OCI-LY1 (cell line): ENCODE measurements around the gene DDX24.

Source experiments
- H2AFZ ChIP-seq: fragments of 200-600 bp; sonication (generic), shearing (Covaris generic); 2 replicates; pipeline ENCODE4 v1.6.0; 2014; ENCODE audit warnings: antibody characterized with exemption, mild to moderate bottlenecking, low read length
- H3F3A ChIP-seq: fragments of 200-600 bp; sonication (generic), shearing (Covaris generic); 2 replicates; pipeline ENCODE4 v1.6.0; 2014; ENCODE audit warnings: mild to moderate bottlenecking, antibody characterized with exemption, low read length, moderate library complexity; ENCODE audit not compliant: insufficient read depth
- H3K27ac ChIP-seq: fragments of 200-600 bp; sonication (generic); 2 replicates; pipeline ENCODE4 v1.5.1; 2014; ENCODE audit warnings: low read length, mixed run types, mild to moderate bottlenecking, low read depth; ENCODE audit not compliant: poor library complexity, severe bottlenecking
- H3K27me3 ChIP-seq: fragments of 200-600 bp; sonication (generic); 2 replicates; pipeline ENCODE4 v1.6.0; 2014; ENCODE audit warnings: antibody characterized with exemption, mild to moderate bottlenecking, low read length, moderate library complexity; ENCODE audit not compliant: insufficient read depth
- H3K36me3 ChIP-seq: fragments of 200-600 bp; sonication (generic); 2 replicates; pipeline ENCODE4 v1.6.1; 2014; ENCODE audit warnings: mild to moderate bottlenecking, antibody characterized with exemption, low read length, moderate library complexity, mixed read lengths; ENCODE audit not compliant: insufficient read depth
- H3K4me1 ChIP-seq: fragments of 200-600 bp; sonication (generic); 2 replicates; pipeline ENCODE4 v1.5.1; 2014; ENCODE audit warnings: mild to moderate bottlenecking, low read length, moderate library complexity; ENCODE audit not compliant: insufficient read depth, severe bottlenecking
- H3K4me2 ChIP-seq: fragments of 200-600 bp; sonication (generic), shearing (Covaris generic); 2 replicates; pipeline ENCODE4 v1.6.1; 2014; ENCODE audit warnings: low read length
- H3K4me3 ChIP-seq: fragments of 200-600 bp; sonication (generic); 2 replicates; pipeline ENCODE4 v1.5.1; 2014; ENCODE audit warnings: low read length, low read depth, mild to moderate bottlenecking, mixed read lengths; ENCODE audit not compliant: poor library complexity, severe bottlenecking
- H3K79me2 ChIP-seq: fragments of 200-600 bp; shearing (Covaris generic); 2 replicates; pipeline ENCODE4 v1.6.1; 2016; ENCODE audit warnings: mixed run types, low read length, mixed read lengths; ENCODE audit not compliant: insufficient read depth
- H3K9ac ChIP-seq: fragments of 200-600 bp; sonication (generic), shearing (Covaris generic); 2 replicates; pipeline ENCODE4 v1.6.1; 2014; ENCODE audit warnings: mild to moderate bottlenecking, low read length, mixed read lengths
- H3K9me2 ChIP-seq: fragments of 200-600 bp; sonication (generic), shearing (Covaris generic); 2 replicates; pipeline ENCODE4 v1.6.1; 2014; ENCODE audit warnings: low read depth, mild to moderate bottlenecking, low read length, mixed read lengths
- H3K9me3 ChIP-seq: fragments of 200-600 bp; shearing (Covaris generic); 2 replicates; pipeline ENCODE4 v1.6.1; 2014; ENCODE audit warnings: low read length, mixed read lengths
- H4K20me1 ChIP-seq: fragments of 200-600 bp; sonication (generic), shearing (Covaris generic); 2 replicates; pipeline ENCODE4 v1.6.0; 2016; ENCODE audit warnings: mild to moderate bottlenecking, low read length; ENCODE audit not compliant: insufficient read depth
- EZH2 ChIP-seq: fragments of 200-600 bp; sonication (generic), shearing (Covaris generic); IDR thresholded peaks from 2 replicates; pipeline ENCODE4 v1.8.0; 2017; ENCODE audit warnings: borderline replicate concordance, mixed run types, mild to moderate bottlenecking, antibody characterized with exemption, low read length, moderate library complexity, mixed read lengths
- TF ChIP-seq, protein P1 (sequence below): fragments of 200-600 bp; sonication (generic), shearing (Covaris generic); IDR thresholded peaks from 2 replicates; pipeline ENCODE4 v1.5.1; 2017; ENCODE audit warnings: mild to moderate bottlenecking, antibody characterized with exemption, low read length, moderate library complexity, mixed read lengths

The DDX24 gene

GRCh38 chr14:94022532-94023411 is 58.2 kb downstream of the DDX24 start:
- Histone ChIP-seq H3K9me2 (no peaks in the 10 kb centered on the region), H3K9me3 (no peaks in the 10 kb centered on the region), H3K79me2 (no peaks in the 10 kb centered on the region), H3F3A (no peaks in the 10 kb centered on the region), H3K9ac (no peak overlapping the region), H3K36me3 (no peaks in the 10 kb centered on the region), H3K4me3 (no peak overlapping the region), H3K27ac (no peak overlapping the region), H2AFZ (no peak overlapping the region), H4K20me1 (no peaks in the 10 kb centered on the region), H3K27me3 (no peaks in the 10 kb centered on the region), H3K4me2 (no peak overlapping the region), H3K4me1 (peaks cover 11% of the 10 kb centered on the region)
- TF ChIP-seq, protein P1, sequence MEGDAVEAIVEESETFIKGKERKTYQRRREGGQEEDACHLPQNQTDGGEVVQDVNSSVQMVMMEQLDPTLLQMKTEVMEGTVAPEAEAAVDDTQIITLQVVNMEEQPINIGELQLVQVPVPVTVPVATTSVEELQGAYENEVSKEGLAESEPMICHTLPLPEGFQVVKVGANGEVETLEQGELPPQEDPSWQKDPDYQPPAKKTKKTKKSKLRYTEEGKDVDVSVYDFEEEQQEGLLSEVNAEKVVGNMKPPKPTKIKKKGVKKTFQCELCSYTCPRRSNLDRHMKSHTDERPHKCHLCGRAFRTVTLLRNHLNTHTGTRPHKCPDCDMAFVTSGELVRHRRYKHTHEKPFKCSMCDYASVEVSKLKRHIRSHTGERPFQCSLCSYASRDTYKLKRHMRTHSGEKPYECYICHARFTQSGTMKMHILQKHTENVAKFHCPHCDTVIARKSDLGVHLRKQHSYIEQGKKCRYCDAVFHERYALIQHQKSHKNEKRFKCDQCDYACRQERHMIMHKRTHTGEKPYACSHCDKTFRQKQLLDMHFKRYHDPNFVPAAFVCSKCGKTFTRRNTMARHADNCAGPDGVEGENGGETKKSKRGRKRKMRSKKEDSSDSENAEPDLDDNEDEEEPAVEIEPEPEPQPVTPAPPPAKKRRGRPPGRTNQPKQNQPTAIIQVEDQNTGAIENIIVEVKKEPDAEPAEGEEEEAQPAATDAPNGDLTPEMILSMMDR, result no peak
- TF ChIP-seq EZH2, result no peak

DNA sequence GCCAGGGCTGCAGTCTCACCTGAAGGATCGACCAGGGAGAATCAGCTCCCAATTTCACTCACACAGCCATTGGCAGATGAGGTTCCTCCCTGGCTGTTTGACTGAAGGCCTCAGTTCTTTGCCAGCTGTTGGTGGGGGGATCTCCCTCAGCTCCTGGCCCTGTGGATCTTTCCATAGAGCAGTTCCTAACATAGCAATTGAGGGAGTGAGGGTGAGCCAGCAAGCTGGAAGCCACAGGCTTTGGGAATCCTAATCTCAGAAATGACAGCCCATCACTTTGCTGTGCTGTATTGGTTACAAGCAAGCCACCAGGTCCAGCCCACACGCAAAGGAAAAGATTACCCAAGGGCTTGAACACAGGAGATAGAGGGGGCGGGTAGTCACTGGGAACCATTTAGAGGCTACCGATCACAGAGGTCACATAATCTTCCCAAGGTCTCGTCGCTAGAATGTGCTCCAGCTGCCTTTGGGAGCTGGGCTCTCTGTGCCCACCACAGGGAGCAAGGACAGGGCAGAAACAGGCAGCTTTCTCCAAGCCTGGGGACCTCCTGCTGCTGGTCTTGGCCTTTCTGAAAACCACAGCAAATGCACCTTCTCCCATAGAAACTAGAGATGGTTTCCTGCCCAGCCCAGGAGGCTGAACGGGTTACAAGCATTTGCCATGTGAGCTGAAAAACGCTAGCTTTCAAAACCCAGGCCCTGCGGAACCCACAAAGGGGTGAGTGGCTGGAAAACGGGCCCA is 59.4 kb downstream of the DDX24 start:
- no peaks in the 10 kb centered on the region for H4K20me1 ChIP-seq
- H3K4me2 ChIP-seq, result no peak overlapping the region
- no peak overlapping the region for H3K4me3 ChIP-seq
- no peaks in the 10 kb centered on the region for H3K9me3 ChIP-seq
- no peak overlapping the region for H3K9ac ChIP-seq
- H3K9me2 ChIP-seq, result no peaks in the 10 kb centered on the region
- no peaks in the 10 kb centered on the region for H3K79me2 ChIP-seq
- no peaks in the 10 kb centered on the region for H3F3A ChIP-seq
- H3K27ac ChIP-seq, result no peak overlapping the region
- H3K36me3 ChIP-seq, result no peaks in the 10 kb centered on the region
- peaks cover 6% of the 10 kb centered on the region for H3K4me1 ChIP-seq
- TF ChIP-seq EZH2, result no peak
- TF ChIP-seq, protein P1, result no peak
- no peak overlapping the region for H2AFZ ChIP-seq
- H3K27me3 ChIP-seq, result peaks cover 6% of the 10 kb centered on the region; the same call in 1 of the 2 replicates

DNA sequence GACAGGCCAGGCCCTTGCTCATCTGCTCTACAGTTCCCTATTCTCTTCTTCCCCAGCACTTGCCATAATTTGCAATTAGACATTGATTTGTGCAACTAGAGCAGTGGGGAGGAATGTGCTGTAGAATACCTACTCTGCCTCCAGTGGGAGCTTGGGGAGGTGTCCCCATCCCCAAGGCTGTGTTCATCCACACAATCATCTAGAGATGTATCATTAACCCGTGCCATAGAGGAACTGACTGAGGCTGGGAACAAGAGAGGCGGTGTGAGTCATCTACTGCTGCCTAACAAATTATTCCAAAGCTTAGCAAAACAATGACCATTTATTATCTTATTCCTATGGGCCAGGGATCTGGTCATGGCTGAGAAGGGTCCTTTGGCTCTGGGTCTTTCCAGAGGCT is 60.0 kb downstream of the DDX24 start:
- TF ChIP-seq, protein P1, result no peak
- TF ChIP-seq EZH2, result no peak
- Histone ChIP-seq H3K27me3 (peaks cover 6% of the 10 kb centered on the region; the same call in 1 of the 2 replicates), H3K4me3 (no peak overlapping the region), H4K20me1 (no peaks in the 10 kb centered on the region), H2AFZ (no peak overlapping the region), H3K27ac (no peak overlapping the region), H3K36me3 (no peaks in the 10 kb centered on the region), H3F3A (no peaks in the 10 kb centered on the region), H3K9ac (no peak overlapping the region), H3K79me2 (no peaks in the 10 kb centered on the region), H3K9me2 (no peaks in the 10 kb centered on the region), H3K9me3 (no peaks in the 10 kb centered on the region), H3K4me1 (peaks cover 4% of the 10 kb centered on the region), H3K4me2 (no peak overlapping the region)
